GM18870 (cell line): ENCODE results near the gene PITPNM3.

Experiments
- ATAC-seq: cut with Tn5 transposase; IDR thresholded peaks from one replicate; pipeline ENCODE4 v1.9.1; 2021; ENCODE audit warnings: moderate library complexity; ENCODE audit not compliant: unreplicated experiment

Gene PITPNM3

DNA sequence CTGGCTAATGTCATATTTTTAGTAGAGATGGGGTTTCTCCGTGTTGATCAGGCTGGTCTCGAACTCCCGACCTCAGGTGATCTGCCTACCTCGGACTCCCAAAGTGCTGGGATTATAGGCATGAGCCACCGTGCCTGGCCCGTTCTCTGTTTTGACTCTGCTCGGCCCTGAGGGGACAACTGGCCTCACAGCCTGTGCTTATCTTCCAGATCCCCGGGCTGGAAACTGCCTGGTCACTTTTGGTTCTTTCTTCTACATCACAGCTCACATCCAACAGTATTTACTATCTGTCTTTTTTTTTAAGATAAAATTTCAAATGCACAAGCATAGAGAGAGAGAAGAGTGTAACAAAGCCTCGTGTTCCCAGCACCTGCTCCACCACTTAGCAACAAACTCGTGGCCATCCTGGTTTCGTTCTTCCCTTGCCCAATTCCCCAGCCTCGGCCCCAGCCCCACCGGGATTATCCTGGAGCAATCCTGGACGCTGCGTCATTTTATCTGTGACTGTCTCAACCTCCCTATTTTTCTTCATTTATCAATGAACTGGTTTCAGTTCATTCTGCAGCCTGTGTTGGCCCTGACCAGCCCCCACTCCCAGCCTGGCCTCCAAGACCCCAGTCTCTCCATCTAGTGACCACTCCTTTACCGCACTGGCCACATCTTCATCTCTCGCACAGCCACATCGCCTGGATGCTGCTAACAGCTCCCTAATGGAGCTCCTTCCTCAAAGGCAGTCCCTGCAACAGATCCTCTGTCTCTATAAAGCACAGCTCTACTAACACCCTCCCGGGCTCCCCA lies 91.0 kb downstream of the PITPNM3 start:
- ATAC-seq, result no peak

DNA sequence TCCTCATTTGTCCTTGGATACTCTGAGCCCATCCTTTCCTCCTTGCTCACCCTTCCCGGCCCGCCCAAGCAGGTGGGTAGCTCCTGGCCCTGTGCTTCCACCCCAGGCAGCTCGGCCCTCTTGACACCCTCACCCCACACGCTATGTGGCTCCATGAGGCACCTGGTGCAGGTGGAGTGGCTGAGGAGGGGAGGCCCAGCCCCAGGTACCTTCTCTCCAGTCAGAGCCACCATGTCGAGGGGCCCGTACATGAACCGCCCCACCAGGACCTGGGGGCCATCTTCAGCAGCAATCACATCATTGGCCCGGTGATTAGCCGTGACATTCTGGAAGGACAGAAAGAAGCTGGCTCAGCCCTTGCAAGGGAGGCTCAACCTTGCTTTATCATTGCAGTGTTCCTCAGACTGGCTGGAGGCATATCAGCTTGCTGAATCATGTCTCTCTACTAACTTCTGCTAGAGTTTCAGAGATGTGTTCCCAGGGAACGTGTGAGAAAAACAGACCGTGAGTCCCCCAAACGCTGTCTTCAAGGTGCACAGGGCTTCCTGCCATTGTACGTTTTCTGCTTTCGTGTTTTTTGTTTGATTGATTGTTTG lies 91.8 kb downstream of the PITPNM3 start:
- ATAC-seq, result no peak

DNA sequence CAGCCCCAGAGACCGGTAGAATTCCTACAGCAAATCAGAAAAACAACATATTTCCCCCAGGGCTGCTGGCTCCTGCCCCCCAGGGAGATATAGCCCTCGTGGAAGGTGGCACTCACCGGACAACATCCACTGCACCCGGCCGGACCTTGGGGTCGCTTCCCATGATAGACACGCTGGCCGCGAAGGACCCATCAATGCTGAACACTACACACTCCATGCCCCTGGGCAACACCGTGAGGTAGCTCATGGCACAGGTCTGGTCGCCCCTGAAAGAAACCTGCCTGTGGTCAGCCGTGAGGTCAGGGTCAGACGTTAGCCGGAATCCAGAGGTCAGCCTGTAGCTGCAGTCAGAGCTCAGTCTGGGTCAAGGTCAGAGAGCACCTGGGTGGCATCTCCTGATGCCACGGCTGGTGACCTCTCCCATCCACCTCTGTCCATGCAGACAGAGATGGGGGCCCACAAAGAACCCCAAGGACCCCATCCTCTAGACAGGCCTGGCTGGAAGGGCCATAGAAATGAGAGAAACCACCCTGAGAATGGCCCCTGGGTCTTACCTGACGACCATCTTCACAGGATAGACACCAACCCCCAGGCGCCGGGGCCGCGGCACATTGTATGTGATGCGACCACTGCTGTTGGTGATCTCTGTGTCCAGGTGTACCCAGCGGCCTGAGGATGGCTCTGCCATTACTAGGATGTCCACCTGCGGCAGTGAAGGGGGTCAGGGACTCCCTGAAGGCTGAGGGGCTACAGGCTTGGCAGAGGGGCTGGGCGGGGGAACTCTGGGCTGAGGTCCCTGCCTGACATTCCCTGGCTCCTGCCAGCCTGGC lies 92.5 kb downstream of the PITPNM3 start:
- no peak for ATAC-seq

DNA sequence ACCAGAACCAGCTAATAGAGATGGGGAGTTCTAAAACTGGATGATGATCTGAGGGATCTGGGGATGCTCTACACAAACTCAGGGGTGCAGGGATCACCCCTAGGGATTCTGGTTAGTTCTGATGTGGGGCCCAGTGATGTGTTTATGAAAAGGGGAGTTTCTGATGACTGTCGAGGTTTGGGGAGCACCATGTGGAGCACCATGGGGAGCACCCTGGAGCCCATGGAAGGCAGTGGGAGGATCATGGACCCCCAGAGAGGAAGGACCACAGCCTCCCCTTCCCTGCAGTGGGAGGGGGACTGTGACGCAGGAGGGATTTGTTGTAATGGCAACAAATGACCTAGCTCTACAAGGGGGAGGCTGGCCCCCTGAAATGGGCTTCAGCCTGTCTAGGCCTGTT lies 93.7 kb downstream of the PITPNM3 start:
- no peak for ATAC-seq

DNA sequence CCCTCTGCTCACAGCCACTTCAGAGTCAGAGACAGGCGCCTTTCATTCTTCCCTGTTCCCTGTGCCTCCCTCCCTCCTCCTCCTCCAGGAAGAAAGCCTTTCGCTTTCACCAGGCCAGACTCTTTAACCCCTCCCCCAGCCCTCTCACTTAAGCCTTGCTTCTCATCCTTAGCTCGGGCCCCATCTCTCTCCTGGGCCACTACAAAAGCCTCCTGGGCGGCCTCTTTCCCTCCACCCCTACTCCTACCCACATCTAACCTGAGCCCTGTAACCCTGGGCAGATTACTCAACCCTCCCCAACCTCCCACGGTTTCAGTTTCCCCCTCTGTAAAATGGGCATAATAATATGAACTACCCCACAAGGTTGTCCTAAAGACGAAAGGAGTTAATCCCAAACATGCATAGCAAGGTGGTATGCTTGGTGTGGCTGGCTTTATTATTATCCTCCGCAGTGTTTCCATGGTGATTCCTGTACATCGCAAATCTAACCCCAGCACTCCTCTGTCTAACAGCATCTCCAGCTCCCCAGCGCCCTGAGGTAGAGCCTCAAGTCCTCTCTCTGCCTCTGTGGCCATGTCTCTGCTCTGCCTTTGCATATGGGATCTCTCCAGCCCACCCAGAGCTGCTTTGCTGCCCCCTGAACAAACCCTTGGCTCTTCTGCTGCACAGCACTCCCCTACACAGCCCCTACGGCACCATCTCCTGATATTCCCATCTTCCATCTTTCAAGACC lies 94.4 kb downstream of the PITPNM3 start:
- no peak for ATAC-seq

DNA sequence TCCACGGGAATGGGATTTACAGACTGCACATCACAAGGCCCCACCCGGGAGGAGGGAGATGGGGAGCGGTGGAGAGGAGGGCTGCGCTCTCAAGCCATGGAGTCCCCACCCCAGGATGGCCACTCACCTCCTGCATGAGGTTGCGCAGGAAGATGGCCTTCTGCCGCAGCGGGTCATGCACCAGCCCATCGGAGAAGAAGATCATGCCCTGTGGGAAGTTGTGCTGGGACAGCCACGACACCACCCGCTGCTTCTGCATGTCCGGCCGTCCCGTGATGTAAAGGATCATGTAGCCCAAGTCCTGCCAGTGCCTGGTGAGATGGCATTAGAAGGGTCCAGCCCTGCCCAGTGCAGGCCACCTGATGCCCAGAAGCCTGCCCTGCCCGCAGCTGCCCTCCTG lies 95.1 kb downstream of the PITPNM3 start:
- no peak for ATAC-seq

DNA sequence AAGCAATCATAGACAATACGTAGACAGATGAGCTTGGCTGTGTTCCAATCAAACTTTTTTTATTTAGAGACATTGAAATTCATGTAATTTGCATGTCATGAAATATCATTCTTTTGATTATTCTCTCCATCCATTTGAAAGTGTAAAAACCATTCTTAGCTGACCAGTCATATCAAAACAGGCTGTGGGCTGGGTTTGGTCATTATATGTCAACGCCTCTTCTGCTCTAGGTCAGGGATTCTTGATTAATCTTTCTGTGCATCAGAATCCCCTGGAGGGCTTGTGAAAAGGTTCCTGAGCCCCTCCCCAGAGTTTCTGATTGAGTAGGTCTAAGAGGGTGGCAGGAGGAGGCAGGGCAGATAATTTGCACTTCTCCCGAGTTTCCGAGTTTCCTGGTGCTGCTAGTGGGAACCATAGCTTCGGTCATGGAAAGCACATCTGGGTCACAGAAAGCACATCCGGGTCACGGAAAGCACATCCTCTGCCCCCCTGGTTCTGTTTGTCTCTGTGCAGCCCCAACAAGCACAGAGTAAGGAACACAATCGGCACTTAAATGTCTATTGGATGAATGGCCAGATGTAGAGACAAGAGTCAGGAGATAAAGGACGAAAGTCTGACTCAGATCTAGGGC lies 95.7 kb downstream of the PITPNM3 start:
- no peak for ATAC-seq

DNA sequence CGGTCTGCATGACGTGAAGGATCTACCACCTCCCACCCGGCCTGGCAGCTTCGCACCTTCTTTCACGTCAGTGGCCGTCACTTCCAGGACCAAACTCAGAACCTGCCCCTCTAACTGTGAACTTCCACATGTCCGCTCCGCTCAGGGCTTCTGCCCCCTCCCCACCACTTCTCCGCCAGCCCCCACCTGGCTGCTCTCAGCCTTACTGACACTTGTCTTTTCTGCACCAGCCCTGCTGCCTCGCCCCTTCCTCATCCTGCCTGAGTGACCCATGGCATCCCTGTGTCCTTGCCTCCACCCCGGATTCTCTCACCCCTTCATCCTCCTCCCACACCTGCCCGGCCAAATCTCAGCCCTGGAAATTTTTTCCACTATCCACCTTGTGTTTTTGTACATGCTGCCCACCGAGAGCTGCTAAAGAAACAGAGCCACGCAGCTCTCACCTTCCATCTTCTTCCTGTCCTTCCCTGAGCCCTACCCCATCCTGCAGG lies 97.8 kb downstream of the PITPNM3 start:
- no peak for ATAC-seq

DNA sequence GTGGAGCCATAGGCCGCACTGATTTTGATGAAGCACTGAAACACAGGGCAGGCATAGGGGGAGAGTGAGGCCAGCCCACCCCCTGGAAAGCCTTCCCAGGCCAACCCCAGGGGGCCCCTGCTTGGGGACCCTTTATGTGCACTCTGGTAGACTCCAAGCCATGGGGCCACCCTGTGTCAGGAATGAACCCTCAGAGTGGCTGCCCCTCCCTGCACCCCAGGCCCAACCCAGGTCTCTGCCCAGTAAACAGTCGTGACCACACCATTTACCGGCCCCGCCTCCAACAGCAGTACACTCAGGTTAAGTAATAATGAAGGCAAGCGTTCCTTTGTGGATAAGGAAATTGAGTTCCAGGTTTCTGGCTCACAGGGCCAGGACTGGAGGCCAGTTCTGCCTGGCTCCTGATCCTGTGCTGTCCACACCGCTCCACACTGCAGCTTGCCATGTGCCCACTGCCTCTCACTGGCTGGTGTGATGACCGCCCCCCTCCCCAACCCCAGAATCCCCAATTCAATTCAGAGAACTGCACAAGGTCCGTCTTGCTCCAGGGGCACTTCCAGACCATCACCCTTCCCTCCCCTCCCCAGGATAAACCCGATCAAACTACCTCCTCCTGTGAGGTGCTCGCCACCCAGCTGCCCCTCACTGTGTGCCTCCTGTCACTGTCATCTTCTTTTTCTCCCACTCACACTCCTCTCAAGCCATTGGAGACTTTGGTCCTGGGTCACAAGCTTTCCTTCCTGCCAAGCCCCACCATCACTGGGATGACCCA lies 98.5 kb downstream of the PITPNM3 start:
- ATAC-seq, result no peak

DNA sequence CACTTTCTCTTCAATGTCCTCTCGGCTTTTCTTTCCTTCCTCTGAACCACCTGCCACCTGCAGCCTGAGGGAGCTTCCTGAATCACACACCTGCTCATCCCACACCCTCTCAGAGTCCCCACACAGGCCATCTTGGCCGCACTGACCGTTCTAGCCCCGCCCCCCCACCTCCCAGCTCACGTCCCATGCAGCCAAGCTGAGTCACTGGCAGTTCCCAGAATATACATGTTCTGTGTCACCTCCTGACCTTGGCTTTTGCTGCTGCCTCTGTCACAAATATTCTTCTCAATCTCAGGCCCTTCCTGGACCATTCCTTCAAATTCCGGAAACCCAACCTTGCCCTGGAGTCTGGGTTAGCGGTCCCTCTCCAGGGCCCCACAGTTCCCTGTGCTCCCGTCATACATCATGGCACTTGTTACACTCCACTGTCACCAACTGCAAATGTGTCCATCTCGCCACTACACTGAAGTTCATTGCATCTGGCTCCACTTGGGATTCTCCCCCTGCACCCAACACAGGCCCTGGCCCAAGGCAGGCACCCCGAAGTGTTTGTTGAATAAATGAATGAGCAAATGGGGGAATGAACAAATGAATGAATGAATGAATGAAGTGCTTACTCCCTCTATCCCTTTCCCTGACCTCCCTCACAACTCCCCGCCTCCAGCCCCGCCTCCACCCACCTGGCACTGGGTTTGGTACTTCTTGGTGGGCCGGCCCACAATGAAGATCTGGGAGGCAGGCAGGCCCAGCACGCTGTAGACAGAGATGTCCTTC lies 99.3 kb downstream of the PITPNM3 start:
- ATAC-seq, result no peak

DNA sequence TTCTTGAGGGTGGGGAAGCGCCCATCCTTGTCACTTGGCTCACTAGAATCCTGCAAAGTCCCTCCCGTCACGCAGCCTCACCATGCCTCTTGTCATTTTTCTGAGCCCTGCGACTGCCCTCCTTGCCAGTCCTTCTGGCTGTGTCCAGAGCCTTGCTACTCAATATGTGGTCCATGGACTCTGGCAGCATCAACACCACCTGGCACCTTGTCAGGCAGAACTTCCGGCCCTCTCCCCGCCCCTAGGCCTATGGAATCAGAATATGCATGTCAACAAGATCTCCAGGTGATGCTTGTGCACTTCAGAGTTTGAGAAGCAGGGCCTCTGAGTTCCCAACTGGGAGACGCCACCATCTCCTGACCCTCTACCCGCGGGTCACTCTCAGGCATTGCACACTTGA lies 100.0 kb downstream of the PITPNM3 start:
- ATAC-seq, result no peak

DNA sequence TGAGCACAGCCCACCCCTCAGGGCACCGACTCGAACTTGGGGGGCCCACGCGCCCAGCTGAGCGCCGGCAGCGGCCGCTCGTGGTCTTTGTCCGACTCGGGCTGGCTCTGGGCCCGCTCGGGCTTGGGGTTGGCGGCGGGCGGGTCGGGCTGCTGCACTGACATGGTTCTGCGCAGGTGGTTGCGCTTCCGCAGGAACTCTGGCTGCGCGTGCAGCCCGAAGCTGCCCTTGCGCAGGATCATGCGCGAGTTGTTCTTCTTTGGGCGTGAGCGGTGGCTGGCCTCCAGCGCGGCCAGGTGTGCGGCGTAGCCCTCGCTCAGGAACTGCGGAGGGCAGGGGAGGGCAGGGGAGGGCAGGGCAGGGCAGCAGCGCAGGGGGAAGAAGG lies 101.0 kb downstream of the PITPNM3 start:
- ATAC-seq, result no peak

DNA sequence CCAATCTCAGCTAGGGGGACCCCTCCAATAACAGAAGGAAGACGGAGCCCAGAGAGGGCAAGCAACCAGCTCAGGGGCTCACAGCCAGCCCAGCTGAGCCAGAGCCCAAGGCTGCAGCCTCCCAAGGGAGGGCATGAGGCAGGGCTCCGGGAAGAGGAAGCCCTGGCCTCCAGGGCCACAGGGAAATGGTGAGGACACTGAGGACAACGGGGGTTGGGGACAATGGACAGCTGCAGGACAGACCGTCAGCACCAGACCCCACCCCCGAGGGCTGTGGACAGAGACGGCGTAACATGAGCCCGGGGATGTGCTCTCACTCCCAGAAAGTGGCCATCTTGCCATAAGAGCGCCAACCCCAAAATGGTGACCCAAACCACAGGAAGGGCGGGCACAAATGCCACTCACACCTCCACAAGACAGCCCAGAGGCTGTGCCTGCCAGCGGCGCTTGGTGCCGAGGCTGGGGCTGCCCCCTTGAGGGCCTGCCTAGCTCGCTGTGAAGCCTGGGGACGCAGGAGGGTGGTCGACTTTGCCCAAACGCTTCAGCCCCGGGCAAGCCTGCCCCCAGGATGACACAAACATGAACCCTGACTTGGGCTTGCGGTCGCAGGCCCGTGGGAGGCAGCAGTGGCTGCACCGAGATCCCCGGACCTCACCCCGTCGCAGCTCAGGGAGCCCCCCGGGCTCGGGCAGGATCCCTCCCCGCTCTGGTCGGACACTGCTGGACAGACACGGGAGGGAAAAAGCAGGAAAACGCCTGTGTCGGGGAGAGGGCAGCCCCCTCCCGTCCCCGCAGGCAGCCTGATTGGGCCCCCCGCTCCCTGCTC lies 101.6 kb downstream of the PITPNM3 start:
- no peak for ATAC-seq

DNA sequence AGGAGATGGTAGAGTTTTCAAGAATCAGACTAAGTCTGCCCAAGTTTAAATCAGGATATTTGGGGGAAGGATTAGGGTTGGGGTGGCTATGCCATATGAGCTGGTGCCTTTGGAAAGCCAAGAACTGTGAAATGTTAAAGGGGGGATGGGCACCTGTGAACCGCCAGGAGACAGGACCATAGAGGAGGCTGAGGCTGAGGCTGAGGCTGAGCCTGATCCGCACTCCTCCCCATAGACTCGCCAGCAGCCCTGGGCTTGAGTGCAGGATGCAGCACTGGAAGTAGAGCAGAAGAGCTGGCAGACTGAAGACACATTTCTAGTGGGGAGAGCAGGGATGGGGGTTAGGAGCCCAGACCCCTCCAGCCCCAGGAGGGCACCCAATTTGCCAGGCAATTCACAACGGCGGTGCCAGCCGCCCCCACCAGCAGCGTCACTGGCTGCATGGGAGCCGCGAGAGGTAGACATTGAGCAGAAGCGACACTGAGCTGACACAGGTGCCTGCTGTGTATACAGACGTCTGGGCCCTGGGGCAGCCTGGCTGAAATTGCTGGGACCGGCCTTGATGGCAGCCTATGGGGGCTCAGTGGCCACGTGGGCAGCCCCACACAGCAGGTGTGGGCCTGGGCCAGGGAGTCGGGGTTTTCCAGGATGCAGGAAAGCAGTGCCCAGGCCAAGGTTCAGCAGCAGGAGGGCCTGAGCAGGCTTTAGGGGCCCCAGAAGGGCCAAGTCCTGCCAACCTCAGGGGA lies 102.9 kb downstream of the PITPNM3 start:
- ATAC-seq, result no peak

DNA sequence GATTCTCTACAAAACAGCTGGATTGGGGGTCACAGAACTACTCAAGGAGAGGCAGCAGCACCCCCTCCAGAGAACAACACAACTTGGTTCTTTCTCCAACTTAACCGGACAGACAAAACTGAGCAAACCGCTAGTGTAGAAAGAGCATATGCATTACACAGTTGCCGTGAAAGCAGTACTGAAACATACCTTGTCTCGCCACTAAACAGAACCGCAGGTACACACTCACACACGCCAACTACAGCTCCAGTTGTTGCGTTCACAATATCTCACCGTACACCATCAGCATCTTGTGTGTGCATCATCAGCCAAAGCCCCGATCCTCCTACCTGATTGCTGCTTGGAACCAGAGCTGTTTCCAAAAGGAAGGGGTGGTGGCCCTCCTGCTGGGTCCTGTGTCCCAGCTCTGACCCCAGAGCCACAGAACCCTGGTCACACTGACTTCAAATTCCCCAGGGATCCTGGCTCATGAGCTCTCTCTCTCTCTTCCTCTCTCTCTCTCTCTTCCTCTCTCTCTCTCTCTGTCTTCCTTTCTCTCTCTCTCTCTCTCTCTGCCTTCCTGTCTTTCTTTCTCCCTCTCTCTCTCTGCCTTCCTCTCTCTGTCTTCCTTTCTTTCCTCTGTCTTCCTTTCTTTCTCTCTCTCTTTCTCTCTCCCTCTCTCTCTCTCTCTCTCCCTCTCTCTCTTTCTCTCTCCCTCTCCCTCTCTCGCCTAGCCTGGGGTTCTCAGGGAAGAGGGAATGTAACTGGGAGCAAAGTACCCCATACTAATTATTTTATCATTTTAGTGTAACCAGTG lies 103.7 kb downstream of the PITPNM3 start:
- no peak for ATAC-seq

DNA sequence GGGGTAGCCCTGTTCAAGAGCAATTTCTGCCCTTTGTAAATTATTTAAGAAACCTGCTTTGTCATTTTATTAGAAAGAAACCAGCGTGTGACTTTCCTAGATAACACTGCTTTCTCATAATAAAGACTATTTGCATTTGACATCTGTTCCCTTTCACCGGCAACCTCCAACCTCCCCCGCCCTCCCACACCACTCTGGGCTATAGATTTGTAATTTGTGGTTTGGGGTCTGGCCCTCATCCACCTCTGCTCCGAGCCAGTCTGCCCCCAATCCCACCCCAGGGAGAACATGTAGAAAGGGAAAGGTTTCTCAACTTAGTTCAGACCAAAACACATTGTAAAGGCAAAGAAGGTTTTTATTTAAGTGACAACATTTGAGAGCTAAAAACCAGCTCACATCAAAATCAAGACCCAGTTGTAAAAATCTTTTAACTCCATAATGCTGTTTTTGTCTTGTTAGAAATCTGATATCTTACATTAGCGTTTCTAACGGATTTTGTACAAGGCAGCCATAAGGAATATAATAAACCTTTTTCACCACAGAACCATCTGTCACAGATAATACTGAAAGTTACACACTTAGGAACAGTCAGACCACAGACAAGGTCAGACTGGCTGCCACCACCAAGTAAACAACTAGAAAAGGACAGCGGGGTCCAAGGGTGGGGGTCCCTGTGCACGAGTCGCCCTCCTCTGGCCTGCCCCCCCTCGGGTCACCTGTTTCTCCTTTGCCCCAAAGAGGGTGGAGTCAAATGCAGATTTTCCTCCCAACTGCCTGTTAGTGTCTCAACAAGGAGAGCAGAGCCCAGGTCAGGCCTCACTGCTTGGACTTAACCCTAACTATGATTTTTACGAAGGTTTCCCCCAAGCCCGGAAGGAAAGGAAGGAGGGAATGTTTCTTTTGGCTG lies 105.2 kb downstream of the PITPNM3 start:
- ATAC-seq, result no peak
